IMR-90 (cell line): Measurements from ENCODE around the gene SEC24D. TPM values are rescaled to one million over a fixed set of nuclear protein-coding genes. Genes with fewer than 3 reads are reported as not detected.
A peak's percentile ranks its signal among the peaks of the same experiment; 100 is the strongest.

ENCODE experiments used
- ATAC-seq: fragments of 200-7000 bp; cut with Tn5 transposase; 2 replicates; pipeline ENCODE4 v1.9.1; 2020; ENCODE audit warnings: low read depth, mild to moderate bottlenecking, moderate library complexity
- BruUV-seq: library from RNA; stranded (reverse); fragments of 400-500 nt; replicated peaks from 2 replicates; lab custom pipeline; 2021; lab: Mats Ljungman, UMichigan
- CTCF ChIA-PET: fragments of 300-600 bp; formaldehyde crosslinking; extraction: SDS; loops from one replicate; lab custom pipeline; 2021; ENCODE audit warnings: antibody characterized with exemption; lab: Yijun Ruan, JAX
- POLR2A ChIA-PET: fragments of 300-600 bp; sonication (Branson Sonifier 250); formaldehyde crosslinking; loops from one replicate; lab custom pipeline; 2022; ENCODE audit warnings: antibody characterized with exemption; ENCODE audit not compliant: unreplicated experiment; lab: Charles Lee
- DNase-seq: peaks from one replicate; pipeline ENCODE4 v3.0.0; 2013
- H2AFZ ChIP-seq: replicated peaks from 2 replicates; pipeline ENCODE3; 2013; ENCODE audit warnings: low read length, mild to moderate bottlenecking; ENCODE audit not compliant: poor library complexity
- H2AK5ac ChIP-seq: 2 replicates; pipeline ENCODE4 v1.6.1; 2013; ENCODE audit warnings: low read depth, low read length, inconsistent platforms
- H2AK9ac ChIP-seq: replicated peaks from 2 replicates; pipeline ENCODE3; 2013; ENCODE audit warnings: mild to moderate bottlenecking, low read depth, low read length, moderate library complexity; ENCODE audit not compliant: poor library complexity
- H2BK120ac ChIP-seq: 2 replicates; pipeline ENCODE4 v1.6.1; 2013; ENCODE audit warnings: low read depth, low read length, inconsistent platforms
- H2BK15ac ChIP-seq: 3 replicates; pipeline ENCODE4 v1.6.1; 2013; ENCODE audit warnings: low read depth, low read length, inconsistent platforms
- H2BK20ac ChIP-seq: 2 replicates; pipeline ENCODE4 v1.6.1; 2013; ENCODE audit warnings: low read depth, mild to moderate bottlenecking, inconsistent platforms, low read length, moderate library complexity
- H2BK5ac ChIP-seq: 2 replicates; pipeline ENCODE4 v1.6.1; 2013; ENCODE audit warnings: mild to moderate bottlenecking, low read depth, low read length, inconsistent platforms; ENCODE audit not compliant: poor library complexity, severe bottlenecking
- H3K14ac ChIP-seq: replicated peaks from 2 replicates; pipeline ENCODE4 v1.6.1; 2013; ENCODE audit warnings: low read depth, low read length, inconsistent platforms
- H3K18ac ChIP-seq: 2 replicates; pipeline ENCODE4 v1.6.1; 2013; ENCODE audit warnings: low read depth, low read length, control low read depth
- H3K23ac ChIP-seq: 2 replicates; pipeline ENCODE4 v1.6.1; 2013; ENCODE audit warnings: low read depth, low read length, inconsistent platforms
- H3K27ac ChIP-seq: 2 replicates; pipeline ENCODE4 v1.5.1; 2013; ENCODE audit warnings: mild to moderate bottlenecking, control low read depth, low read length; ENCODE audit not compliant: insufficient read depth
- H3K27me3 ChIP-seq: 2 replicates; pipeline ENCODE4 v1.6.1; 2013; ENCODE audit warnings: low read length; ENCODE audit not compliant: control insufficient read depth, insufficient read depth
- H3K36me3 ChIP-seq: 2 replicates; pipeline ENCODE4 v1.6.1; 2013; ENCODE audit warnings: low read length, mixed read lengths; ENCODE audit not compliant: control insufficient read depth, insufficient read depth
- H3K4ac ChIP-seq: 2 replicates; pipeline ENCODE4 v1.6.1; 2013; ENCODE audit warnings: low read depth, low read length, inconsistent platforms
- H3K4me1 ChIP-seq: 2 replicates; pipeline ENCODE4 v1.6.1; 2013; ENCODE audit warnings: low read length, mixed read lengths; ENCODE audit not compliant: control insufficient read depth, insufficient read depth
- H3K4me2 ChIP-seq: 2 replicates; pipeline ENCODE4 v1.6.1; 2013; ENCODE audit warnings: low read depth, mild to moderate bottlenecking, control low read depth, low read length, moderate library complexity
- H3K4me3 ChIP-seq: 2 replicates; pipeline ENCODE4 v1.5.1; 2013; ENCODE audit warnings: low read depth, mild to moderate bottlenecking, control low read depth, low read length, moderate library complexity; ENCODE audit not compliant: insufficient read depth
- H3K56ac ChIP-seq: 2 replicates; pipeline ENCODE4 v1.6.1; 2013; ENCODE audit warnings: low read length, inconsistent platforms; ENCODE audit not compliant: insufficient read depth; ENCODE audit errors: extremely low read depth
- H3K79me1 ChIP-seq, 2 experiments: 2 replicates each; pipeline ENCODE4 v1.6.1; 2013; ENCODE audit warnings: low read length in 2 of 2, inconsistent platforms in 1 of 2, low read depth in 1 of 2
- H3K9ac ChIP-seq: 2 replicates; pipeline ENCODE4 v1.6.1; 2013; ENCODE audit warnings: low read depth, low read length, control low read depth
- H3K9me1 ChIP-seq: 2 replicates; pipeline ENCODE4 v1.6.1; 2013; ENCODE audit warnings: low read length, inconsistent platforms; ENCODE audit not compliant: insufficient read depth
- H3K9me3 ChIP-seq: 2 replicates; pipeline ENCODE4 v1.6.1; 2013; ENCODE audit warnings: low read length; ENCODE audit not compliant: control insufficient read depth, insufficient read depth
- H4K20me1 ChIP-seq: 2 replicates; pipeline ENCODE4 v1.6.1; 2013; ENCODE audit warnings: low read length, inconsistent platforms; ENCODE audit not compliant: insufficient read depth
- H4K5ac ChIP-seq: 2 replicates; pipeline ENCODE4 v1.6.1; 2013; ENCODE audit warnings: mild to moderate bottlenecking, low read depth, low read length, control low read depth
- H4K8ac ChIP-seq, 2 experiments: 2 replicates each; pipeline ENCODE4 v1.6.1; 2013; ENCODE audit warnings: low read depth in 2 of 2, low read length in 2 of 2, control low read depth in 1 of 2, inconsistent platforms in 1 of 2
- H4K91ac ChIP-seq: 2 replicates; pipeline ENCODE4 v1.6.1; 2013; ENCODE audit warnings: low read depth, low read length, inconsistent platforms; ENCODE audit not compliant: insufficient read depth
- BHLHE40 ChIP-seq: fragments of 150-350 bp; IDR thresholded peaks from 2 replicates; pipeline ENCODE4 v1.6.1; 2016; ENCODE audit warnings: mild to moderate bottlenecking, low read depth, low read length
- CEBPB ChIP-seq: IDR thresholded peaks from 2 replicates; pipeline ENCODE4 v1.6.1; 2012; ENCODE audit warnings: low read depth, low read length, improper control_type of control experiment
- FOS ChIP-seq: fragments of 150-350 bp; IDR thresholded peaks from 2 replicates; pipeline ENCODE4 v1.6.1; 2016; ENCODE audit warnings: low read depth, low read length
- MAZ ChIP-seq: IDR thresholded peaks from 2 replicates; pipeline ENCODE4 v1.6.1; 2012; ENCODE audit warnings: low read depth, mild to moderate bottlenecking, low read length, improper control_type of control experiment, moderate library complexity, borderline replicate concordance
- NFE2L2 ChIP-seq: fragments of 150-350 bp; IDR thresholded peaks from 2 replicates; pipeline ENCODE4 v1.6.1; 2016; ENCODE audit warnings: low read depth, mild to moderate bottlenecking, low read length
- RAD21 ChIP-seq: IDR thresholded peaks from 2 replicates; pipeline ENCODE4 v1.6.1; 2012; ENCODE audit warnings: low read length, improper control_type of control experiment
- RCOR1 ChIP-seq: IDR thresholded peaks from 2 replicates; pipeline ENCODE4 v1.6.1; 2012; ENCODE audit warnings: mild to moderate bottlenecking, low read length, improper control_type of control experiment; ENCODE audit not compliant: insufficient replicate concordance
- RFX5 ChIP-seq: IDR thresholded peaks from 2 replicates; pipeline ENCODE4 v1.8.0; 2012; ENCODE audit warnings: low read depth, mild to moderate bottlenecking, low read length, moderate library complexity
- SMC3 ChIP-seq: fragments of 150-350 bp; IDR thresholded peaks from 2 replicates; pipeline ENCODE4 v1.6.1; 2016; ENCODE audit warnings: low read depth, mild to moderate bottlenecking, antibody characterized with exemption, low read length, moderate library complexity
- WGBS, 2 experiments: methylation state at CpG; one replicate each; pipeline versions ENCODE4 v1.1.5 to v1.1.7; 2013; ENCODE audit warnings: missing lambda C conversion rate in 2 of 2; ENCODE audit not compliant: insufficient read length in 1 of 2; ENCODE audit errors: extremely low coverage in 2 of 2; 5-methylcytosine and 5-hydroxymethylcytosine counted together
- dilution Hi-C: fragments of 300-500 bp; cut with HindIII; formaldehyde crosslinking; loops from one replicate; pipeline ENCODE4 v1.14.3; 2018; ENCODE audit warnings: low sequenced_read_pairs; ENCODE audit not compliant: unreplicated experiment
- in situ Hi-C: fragments of 300-500 bp; cut with MboI; formaldehyde crosslinking; loops from 3 replicates; pipeline ENCODE4 v1.14.3; 2019; ENCODE audit warnings: low sequenced_read_pairs, inconsistent platforms, mixed read lengths
- intact Hi-C: fragments of 100-400 bp; cut with micrococcal nuclease; formaldehyde crosslinking; loops from 2 replicates; pipeline ENCODE4 v1.10.0; 2022
- polyA plus RNA-seq, 3 experiments: library from polyadenylated mRNA; depleted of rRNA; stranded (reverse); fragments of >200 nt; gene quantifications; 2 replicates each; pipeline ENCODE4 v1.2.3, GENCODE V29; 2012; ENCODE audit warnings: low replicate concordance in 1 of 3
- total RNA-seq: library from RNA; depleted of rRNA; stranded (reverse); fragments of >200 nt; gene quantifications from 2 replicates; pipeline ENCODE4 v1.2.3, GENCODE V29; 2012
- TF ChIP-seq, protein P1 (sequence below): conservative IDR thresholded peaks from 2 replicates; pipeline ENCODE4 v1.5.1; 2012; ENCODE audit warnings: mild to moderate bottlenecking, low read depth, low read length, improper control_type of control experiment
- TF ChIP-seq, protein P2 (sequence below): fragments of 150-350 bp; IDR thresholded peaks from 2 replicates; pipeline ENCODE4 v1.6.1; 2016; ENCODE audit warnings: low read depth, mild to moderate bottlenecking, low read length, moderate library complexity, borderline replicate concordance

The SEC24D gene
- total and polyA plus RNA-seq, 2 of the 4 experiments (the other 2 are of a cell fraction): 93.2 to 111 TPM

DNA sequence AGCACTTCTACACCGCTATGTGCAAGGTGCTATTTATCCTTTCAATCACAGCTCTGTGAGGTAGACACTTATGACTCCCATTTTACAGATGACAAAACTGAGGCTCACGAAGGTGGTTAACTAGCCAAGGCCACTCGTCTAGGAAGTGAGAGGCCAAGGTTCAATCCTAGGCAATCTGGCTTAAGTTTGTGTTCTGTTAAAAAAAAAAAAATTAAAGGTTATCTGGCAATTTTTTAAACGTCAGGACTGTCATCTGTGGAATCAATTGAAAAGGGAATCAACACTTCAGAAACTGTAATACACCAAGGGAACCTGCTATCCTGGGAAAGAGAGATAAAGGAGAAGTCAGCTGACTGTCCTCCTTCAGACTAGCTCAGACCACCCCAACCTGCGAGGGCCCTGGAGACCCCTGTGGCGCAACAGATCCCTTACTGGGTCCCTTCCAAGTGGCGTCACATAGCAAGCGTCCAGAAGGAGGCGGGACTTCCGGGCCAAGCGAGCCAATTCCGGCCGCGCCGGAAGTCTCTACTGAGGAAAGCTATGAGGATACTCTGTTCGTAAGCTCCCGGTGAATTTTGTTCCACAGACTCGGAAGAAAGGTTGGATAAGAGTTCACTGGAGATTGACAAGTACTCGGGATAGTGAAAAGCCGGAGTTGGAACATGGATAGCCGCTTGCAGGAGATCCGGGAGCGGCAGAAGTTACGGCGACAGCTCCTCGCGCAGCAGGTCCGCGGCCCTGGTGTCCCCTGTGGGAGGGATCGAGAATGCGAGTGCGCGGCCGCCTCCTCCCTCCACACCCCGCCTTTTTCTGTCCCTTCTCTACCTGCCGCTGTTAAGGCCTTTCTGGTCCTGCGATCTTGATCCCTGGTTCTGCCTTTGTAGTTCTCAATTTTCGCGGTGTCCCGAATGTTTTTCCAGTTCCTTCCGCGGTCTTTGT is 150.8 kb downstream of the SEC24D start, which contains the start of gene METTL14:
Gene METTL14 (plus strand): TSS at position 520 of the 939 bp plus-strand sequence. CDS start 143 bp downstream, at position 663.
- POLR2A ChIA-PET: interaction anchor here (1.0 kb wide), 2 partner anchors 8 to 14 kb away, joined by 4 to 5 read pairs; no protein-coding TSS in a partner anchor
- dilution Hi-C loops: no loop called here
- Histone ChIP-seq H2BK20ac (peak within 1 kb of the TSS; percentile 46; the same call in 1 of the 2 replicates), H2AFZ (peak within 1 kb of the TSS; percentile 94), H4K5ac (peak within 1 kb of the TSS; percentile 100), H3K23ac (peak within 1 kb of the TSS; percentile 84; the same call in 1 of the 2 replicates), H2AK5ac (peak within 1 kb of the TSS; percentile 44; the same call in 1 of the 2 replicates), H2BK120ac (peak within 1 kb of the TSS; percentile 81), H3K4me2 (peak within 1 kb of the TSS; percentile 99), H3K79me1 (peaks cover 2 to 17% of the 10 kb centered on the region in 2 experiments; a peak in 2 of 4 replicates), H3K4me3 (peak within 1 kb of the TSS; percentile 97), H3K27me3 (no peaks in the 10 kb centered on the region), H4K8ac (peak within 1 kb of the TSS; percentile 90 to 99), H4K91ac (peak within 1 kb of the TSS; percentile 93), H3K14ac (peak within 1 kb of the TSS; percentile 94), H3K18ac (peak within 1 kb of the TSS; percentile 90), H2BK15ac (peak within 1 kb of the TSS; percentile 27; the same call in 1 of the 3 replicates), H3K27ac (peak within 1 kb of the TSS; percentile 88), H2BK5ac (peak within 1 kb of the TSS; percentile 73), H3K9me3 (no peaks in the 10 kb centered on the region), H3K36me3 (peaks cover 9% of the 10 kb centered on the region), H3K9me1 (no peaks in the 10 kb centered on the region), H3K4ac (peak within 1 kb of the TSS; percentile 88), H3K56ac (peak within 1 kb of the TSS; percentile 93), H4K20me1 (peaks cover 5% of the 10 kb centered on the region; the same call in 1 of the 2 replicates), H3K9ac (peak within 1 kb of the TSS; percentile 93), H2AK9ac (peak within 1 kb of the TSS; percentile 78), H3K4me1 (no peaks in the 10 kb centered on the region)
- DNase-seq (peak; percentile 87), ATAC-seq (peak; percentile 97)
- WGBS, 2 experiments: 1% methylated on average over 22 of the region's 42 CpGs; no CpG with 5 or more reads in 1 of the 2 experiments
- TF ChIP-seq, protein P1, sequence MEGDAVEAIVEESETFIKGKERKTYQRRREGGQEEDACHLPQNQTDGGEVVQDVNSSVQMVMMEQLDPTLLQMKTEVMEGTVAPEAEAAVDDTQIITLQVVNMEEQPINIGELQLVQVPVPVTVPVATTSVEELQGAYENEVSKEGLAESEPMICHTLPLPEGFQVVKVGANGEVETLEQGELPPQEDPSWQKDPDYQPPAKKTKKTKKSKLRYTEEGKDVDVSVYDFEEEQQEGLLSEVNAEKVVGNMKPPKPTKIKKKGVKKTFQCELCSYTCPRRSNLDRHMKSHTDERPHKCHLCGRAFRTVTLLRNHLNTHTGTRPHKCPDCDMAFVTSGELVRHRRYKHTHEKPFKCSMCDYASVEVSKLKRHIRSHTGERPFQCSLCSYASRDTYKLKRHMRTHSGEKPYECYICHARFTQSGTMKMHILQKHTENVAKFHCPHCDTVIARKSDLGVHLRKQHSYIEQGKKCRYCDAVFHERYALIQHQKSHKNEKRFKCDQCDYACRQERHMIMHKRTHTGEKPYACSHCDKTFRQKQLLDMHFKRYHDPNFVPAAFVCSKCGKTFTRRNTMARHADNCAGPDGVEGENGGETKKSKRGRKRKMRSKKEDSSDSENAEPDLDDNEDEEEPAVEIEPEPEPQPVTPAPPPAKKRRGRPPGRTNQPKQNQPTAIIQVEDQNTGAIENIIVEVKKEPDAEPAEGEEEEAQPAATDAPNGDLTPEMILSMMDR: 0 out of 2 replicates have a peak, but pooled peaks have one; percentile 2
- TF ChIP-seq BHLHE40: no peak
- TF ChIP-seq CEBPB: peak; percentile 96
- TF ChIP-seq FOS: no peak
- peak; percentile 53 for TF ChIP-seq RCOR1
- no peak for TF ChIP-seq SMC3
- no peak for TF ChIP-seq RAD21
- TF ChIP-seq, protein P2, sequence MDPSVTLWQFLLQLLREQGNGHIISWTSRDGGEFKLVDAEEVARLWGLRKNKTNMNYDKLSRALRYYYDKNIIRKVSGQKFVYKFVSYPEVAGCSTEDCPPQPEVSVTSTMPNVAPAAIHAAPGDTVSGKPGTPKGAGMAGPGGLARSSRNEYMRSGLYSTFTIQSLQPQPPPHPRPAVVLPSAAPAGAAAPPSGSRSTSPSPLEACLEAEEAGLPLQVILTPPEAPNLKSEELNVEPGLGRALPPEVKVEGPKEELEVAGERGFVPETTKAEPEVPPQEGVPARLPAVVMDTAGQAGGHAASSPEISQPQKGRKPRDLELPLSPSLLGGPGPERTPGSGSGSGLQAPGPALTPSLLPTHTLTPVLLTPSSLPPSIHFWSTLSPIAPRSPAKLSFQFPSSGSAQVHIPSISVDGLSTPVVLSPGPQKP: no peak
- peak; percentile 30; the same call in 1 of the 2 replicates for TF ChIP-seq MAZ
- TF ChIP-seq RFX5: no peak
- TF ChIP-seq NFE2L2: no peak
- BruUV-seq: TSS peak; percentile 83
- intact Hi-C loops: loop anchor here (10.0 kb wide), 1 partner anchor 260 kb away; no protein-coding TSS in a partner anchor
- CTCF ChIA-PET: interaction anchor here (0.6 to 0.8 kb wide), 3 partner anchors 15 to 261 kb away, joined by 3 read pairs; no protein-coding TSS in a partner anchor
- in situ Hi-C loops: no loop called here
